Measurements from ENCODE around the gene BMX. TPM values are rescaled to one million over a fixed set of nuclear protein-coding genes. Genes with fewer than 3 reads are reported as not detected.

Gene BMX
- total and polyA plus RNA-seq, 9 donors, result 1.5 to 2.5 (median 2.0) TPM

GRCh38 chrX:15564981-15565579 lies 64.5 kb downstream of the BMX start:
- Histone ChIP-seq H3K4me3 (ENCODE audit: low read length) (no peak overlapping the region), H3K9me3 (replicated peaks; ENCODE audit: control insufficient read depth, low read depth, low read length) (no peaks in the 10 kb centered on the region), H3K27me3 (ENCODE audit: control insufficient read depth, insufficient read depth, low read length) (peaks cover 34% of the 10 kb centered on the region), H3K36me3 (ENCODE audit: control insufficient read depth, insufficient read depth, low read length) (no peaks in the 10 kb centered on the region), H3K4me1 (ENCODE audit: control insufficient read depth, insufficient read depth, low read length) (no peaks in the 10 kb centered on the region), H3K27ac (ENCODE audit: low read length) (no peak overlapping the region)
- DNase-seq, result peak; percentile 53
- no CpG with 5 or more reads among the region's 5 CpGs for WGBS (ENCODE audit: insufficient coverage)

GRCh38 chrX:15566244-15566643 lies 65.6 kb downstream of the BMX start:
- no peaks in the 10 kb centered on the region for H3K9me3 ChIP-seq (replicated peaks; ENCODE audit: control insufficient read depth, low read depth, low read length)
- no CpG with 5 or more reads among the region's 1 CpG for WGBS (ENCODE audit: insufficient coverage)
- peaks cover 32% of the 10 kb centered on the region for H3K27me3 ChIP-seq (ENCODE audit: control insufficient read depth, insufficient read depth, low read length)
- DNase-seq, result no peak
- H3K4me1 ChIP-seq (ENCODE audit: control insufficient read depth, insufficient read depth, low read length), result no peaks in the 10 kb centered on the region
- no peaks in the 10 kb centered on the region for H3K36me3 ChIP-seq (ENCODE audit: control insufficient read depth, insufficient read depth, low read length)
- no peak overlapping the region for H3K4me3 ChIP-seq (ENCODE audit: low read length)
- H3K27ac ChIP-seq (ENCODE audit: low read length), result no peak overlapping the region

- DNase-seq, result no peak
- H3K4me1 ChIP-seq (ENCODE audit: control insufficient read depth, insufficient read depth, low read length), result no peaks in the 10 kb centered on the region
- WGBS (ENCODE audit: insufficient coverage), result no CpG with 5 or more reads among the region's 1 CpG
- no peak overlapping the region for H3K27ac ChIP-seq (ENCODE audit: low read length)
- H3K9me3 ChIP-seq (replicated peaks; ENCODE audit: control insufficient read depth, low read depth, low read length), result no peaks in the 10 kb centered on the region
- H3K27me3 ChIP-seq (ENCODE audit: control insufficient read depth, insufficient read depth, low read length), result peaks cover 32% of the 10 kb centered on the region
- no peak overlapping the region for H3K4me3 ChIP-seq (ENCODE audit: low read length)
- H3K36me3 ChIP-seq (ENCODE audit: control insufficient read depth, insufficient read depth, low read length), result no peaks in the 10 kb centered on the region
Measured at GRCh38 chrX:15567267-15567666, 66.7 kb downstream of the BMX start.

- Histone ChIP-seq H3K27ac (ENCODE audit: low read length) (no peak overlapping the region), H3K36me3 (ENCODE audit: control insufficient read depth, insufficient read depth, low read length) (no peaks in the 10 kb centered on the region), H3K4me1 (ENCODE audit: control insufficient read depth, insufficient read depth, low read length) (no peaks in the 10 kb centered on the region), H3K27me3 (ENCODE audit: control insufficient read depth, insufficient read depth, low read length) (peaks cover 31% of the 10 kb centered on the region), H3K4me3 (ENCODE audit: low read length) (no peak overlapping the region), H3K9me3 (replicated peaks; ENCODE audit: control insufficient read depth, low read depth, low read length) (no peaks in the 10 kb centered on the region)
- 14% methylated on average over 1 of the region's 7 CpGs for WGBS (ENCODE audit: insufficient coverage)
- no peak for DNase-seq
Measured at GRCh38 chrX:15567886-15568616, 67.4 kb downstream of the BMX start.

- H3K9me3 ChIP-seq (replicated peaks; ENCODE audit: control insufficient read depth, low read depth, low read length), result no peaks in the 10 kb centered on the region
- no peak for DNase-seq
- H3K4me1 ChIP-seq (ENCODE audit: control insufficient read depth, insufficient read depth, low read length), result no peaks in the 10 kb centered on the region
- no peaks in the 10 kb centered on the region for H3K36me3 ChIP-seq (ENCODE audit: control insufficient read depth, insufficient read depth, low read length)
- no CpG with 5 or more reads among the region's 1 CpG for WGBS (ENCODE audit: insufficient coverage)
- H3K27ac ChIP-seq (ENCODE audit: low read length), result no peak overlapping the region
- peaks cover 30% of the 10 kb centered on the region for H3K27me3 ChIP-seq (ENCODE audit: control insufficient read depth, insufficient read depth, low read length)
- H3K4me3 ChIP-seq (ENCODE audit: low read length), result no peak overlapping the region
Measured at GRCh38 chrX:15570145-15570544, 69.5 kb downstream of the BMX start.

GRCh38 chrX:15574017-15574416 lies 73.4 kb downstream of the BMX start:
- H3K4me3 ChIP-seq (ENCODE audit: low read length), result no peak overlapping the region
- DNase-seq, result no peak
- no peaks in the 10 kb centered on the region for H3K4me1 ChIP-seq (ENCODE audit: control insufficient read depth, insufficient read depth, low read length)
- H3K36me3 ChIP-seq (ENCODE audit: control insufficient read depth, insufficient read depth, low read length), result no peaks in the 10 kb centered on the region
- WGBS (ENCODE audit: insufficient coverage), result 40% methylated on average over 1 of the region's 2 CpGs
- H3K27me3 ChIP-seq (ENCODE audit: control insufficient read depth, insufficient read depth, low read length), result peaks cover 16% of the 10 kb centered on the region
- H3K27ac ChIP-seq (ENCODE audit: low read length), result no peak overlapping the region
- no peaks in the 10 kb centered on the region for H3K9me3 ChIP-seq (replicated peaks; ENCODE audit: control insufficient read depth, low read depth, low read length)

- no peaks in the 10 kb centered on the region for H3K9me3 ChIP-seq (replicated peaks; ENCODE audit: control insufficient read depth, low read depth, low read length)
- H3K4me3 ChIP-seq (ENCODE audit: low read length), result no peak overlapping the region
- no peak overlapping the region for H3K27ac ChIP-seq (ENCODE audit: low read length)
- H3K4me1 ChIP-seq (ENCODE audit: control insufficient read depth, insufficient read depth, low read length), result no peaks in the 10 kb centered on the region
- peaks cover 20% of the 10 kb centered on the region for H3K27me3 ChIP-seq (ENCODE audit: control insufficient read depth, insufficient read depth, low read length)
- DNase-seq, result no peak
- WGBS (ENCODE audit: insufficient coverage), result no CpG with 5 or more reads among the region's 1 CpG
- no peaks in the 10 kb centered on the region for H3K36me3 ChIP-seq (ENCODE audit: control insufficient read depth, insufficient read depth, low read length)
Measured at GRCh38 chrX:15576019-15576418, 75.4 kb downstream of the BMX start.

- Histone ChIP-seq H3K27me3 (ENCODE audit: control insufficient read depth, insufficient read depth, low read length) (peaks cover 14% of the 10 kb centered on the region), H3K9me3 (replicated peaks; ENCODE audit: control insufficient read depth, low read depth, low read length) (no peaks in the 10 kb centered on the region), H3K27ac (ENCODE audit: low read length) (no peak overlapping the region), H3K4me3 (ENCODE audit: low read length) (no peak overlapping the region), H3K36me3 (ENCODE audit: control insufficient read depth, insufficient read depth, low read length) (no peaks in the 10 kb centered on the region), H3K4me1 (ENCODE audit: control insufficient read depth, insufficient read depth, low read length) (no peaks in the 10 kb centered on the region)
- peak; percentile 6 for DNase-seq
- WGBS (ENCODE audit: insufficient coverage), result 59% methylated on average over 4 of the region's 5 CpGs
Measured at GRCh38 chrX:15579778-15580747, 79.5 kb downstream of the BMX start.

GRCh38 chrX:15594371-15594770 lies 93.8 kb downstream of the BMX start:
- Histone ChIP-seq H3K4me3 (ENCODE audit: low read length) (no peak overlapping the region), H3K27ac (ENCODE audit: low read length) (no peak overlapping the region), H3K36me3 (ENCODE audit: control insufficient read depth, insufficient read depth, low read length) (no peaks in the 10 kb centered on the region), H3K27me3 (ENCODE audit: control insufficient read depth, insufficient read depth, low read length) (peaks cover 24% of the 10 kb centered on the region), H3K4me1 (ENCODE audit: control insufficient read depth, insufficient read depth, low read length) (no peaks in the 10 kb centered on the region), H3K9me3 (replicated peaks; ENCODE audit: control insufficient read depth, low read depth, low read length) (no peaks in the 10 kb centered on the region)
- no peak for DNase-seq
- 0% methylated on average over 1 of the region's 2 CpGs for WGBS (ENCODE audit: insufficient coverage)

- Histone ChIP-seq H3K4me3 (ENCODE audit: low read length) (no peak overlapping the region), H3K4me1 (ENCODE audit: control insufficient read depth, insufficient read depth, low read length) (no peaks in the 10 kb centered on the region), H3K9me3 (replicated peaks; ENCODE audit: control insufficient read depth, low read depth, low read length) (no peaks in the 10 kb centered on the region), H3K27ac (ENCODE audit: low read length) (no peak overlapping the region), H3K27me3 (ENCODE audit: control insufficient read depth, insufficient read depth, low read length) (peaks cover 25% of the 10 kb centered on the region), H3K36me3 (ENCODE audit: control insufficient read depth, insufficient read depth, low read length) (no peaks in the 10 kb centered on the region)
- no peak for DNase-seq
- no CpG with 5 or more reads among the region's 3 CpGs for WGBS (ENCODE audit: insufficient coverage)
Measured at GRCh38 chrX:15598026-15598425, 97.4 kb downstream of the BMX start.

All from muscle of leg (tissue), 11 donors.